K562 (cell line): ENCODE measurements around the gene LDB1. TPM values are rescaled to one million over a fixed set of nuclear protein-coding genes. Genes with fewer than 3 reads are reported as not detected.

Source experiments
- ARNT ChIP-seq, 2 experiments: fragments of 450-650 bp; IDR thresholded peaks; 2 replicates each; pipeline ENCODE4 v1.6.1; 2016; ENCODE audit warnings: mild to moderate bottlenecking in 1 of 2
- CBX3 ChIP-seq, 2 experiments: IDR thresholded peaks; 1 replicate in 1 of 2; 2 replicates in 1 of 2; pipeline ENCODE4 v1.6.1; 2012; ENCODE audit warnings: inconsistent platforms in 2 of 2, low read length in 2 of 2, borderline replicate concordance in 1 of 2, control low read depth in 1 of 2
- CXXC5 ChIP-seq: fragments of 250-450 bp; sonication (Bioruptor Pico); IDR thresholded peaks from 2 replicates; pipeline ENCODE4 v1.8.0; 2022; ENCODE audit warnings: inconsistent platforms, mild to moderate bottlenecking, moderate library complexity
- MAFF ChIP-seq: IDR thresholded peaks from 2 replicates; pipeline ENCODE4 v1.6.1; 2012; ENCODE audit warnings: low read length, improper control_type of control experiment
- MEF2A ChIP-seq: IDR thresholded peaks from 2 replicates; pipeline ENCODE4 v1.6.1; 2011; ENCODE audit warnings: low read depth, mild to moderate bottlenecking, low read length, moderate library complexity; ENCODE audit not compliant: control insufficient read depth
- POLR2AphosphoS5 ChIP-seq: IDR thresholded peaks from 2 replicates; pipeline ENCODE4 v1.6.1; 2011; ENCODE audit warnings: mild to moderate bottlenecking, low read depth, low read length, moderate library complexity; ENCODE audit not compliant: control insufficient read depth, insufficient read depth
- RFX1 ChIP-seq: fragments of 450-650 bp; IDR thresholded peaks from 2 replicates; pipeline ENCODE4 v1.6.1; 2016; ENCODE audit warnings: mild to moderate bottlenecking, moderate library complexity
- SMARCB1 ChIP-seq: IDR thresholded peaks from 2 replicates; pipeline ENCODE4 v1.6.1; 2011; ENCODE audit warnings: improper control_type of control experiment, low read depth; ENCODE audit not compliant: insufficient read length
- polyA plus RNA-seq, 8 experiments: library from polyadenylated mRNA; depleted of rRNA in 4 of 8; stranded (reverse) in 5 of 8; unstranded in 3 of 8; fragments of >200 nt; fragmentation: Nextera tagmentation in 2 of 8; fragmentation: Illumina TruSeq in 1 of 8; extraction: Ambion mirVana in 2 of 8; extraction: Trizol in 1 of 8; gene quantifications; 2 replicates each; pipeline versions ENCODE4 v1.2.1 to v1.2.3, GENCODE V29; 2011 to 2014; ENCODE audit warnings: inconsistent platforms in 1 of 8, missing spikeins in 1 of 8
- total RNA-seq, 7 experiments: library from RNA; depleted of rRNA in 6 of 7; stranded (reverse); fragments of >200 nt in 6 of 7; fragmentation: Illumina TruSeq in 2 of 7; extraction: Trizol in 2 of 7; gene quantifications; 2 replicates each; pipeline versions ENCODE4 v1.2.1 to v1.2.3, GENCODE V29; 2011 to 2021; ENCODE audit warnings: low replicate concordance in 1 of 7
- TF ChIP-seq, protein P1 (sequence below): sonication (generic); formaldehyde crosslinking; IDR thresholded peaks from 2 replicates; pipeline ENCODE4 v1.8.0; 2022; ENCODE audit warnings: missing genetic modification reagents, mild to moderate bottlenecking, moderate library complexity, borderline replicate concordance
- TF ChIP-seq, protein P2 (sequence below): sonication (generic); formaldehyde crosslinking; IDR thresholded peaks from 2 replicates; pipeline ENCODE4 v1.8.1; 2023; ENCODE audit warnings: mild to moderate bottlenecking, missing genetic modification reagents
- TF ChIP-seq, protein P3 (sequence below), 3 experiments: fragments of 200-800 bp in 1 of 3; sonication (Bioruptor generic) in 1 of 3; sonication (generic) in 1 of 3; formaldehyde crosslinking in 1 of 3; IDR thresholded peaks; 2 replicates each; pipeline versions ENCODE4 v1.6.1 to v1.8.0; 2016 to 2022; ENCODE audit warnings: mild to moderate bottlenecking in 2 of 3, missing compliant biosample characterization in 2 of 3, missing genetic modification characterization in 2 of 3, missing genetic modification reagents in 1 of 3
- TF ChIP-seq, protein P4 (sequence below), 2 experiments: fragments of 450-650 bp in 1 of 2; sonication (generic) in 1 of 2; formaldehyde crosslinking in 1 of 2; IDR thresholded peaks; 2 replicates each; pipeline versions ENCODE4 v1.7.1 to v1.9.0; 2016 to 2022; ENCODE audit warnings: inconsistent platforms in 1 of 2, mild to moderate bottlenecking in 1 of 2, missing genetic modification reagents in 1 of 2

Gene LDB1
- total and polyA plus RNA-seq, 9 of the 15 experiments (the other 6 are each of a cell fraction or from before 2014, with no cell fraction given), result 1.9 to 137 (median 105) TPM

DNA sequence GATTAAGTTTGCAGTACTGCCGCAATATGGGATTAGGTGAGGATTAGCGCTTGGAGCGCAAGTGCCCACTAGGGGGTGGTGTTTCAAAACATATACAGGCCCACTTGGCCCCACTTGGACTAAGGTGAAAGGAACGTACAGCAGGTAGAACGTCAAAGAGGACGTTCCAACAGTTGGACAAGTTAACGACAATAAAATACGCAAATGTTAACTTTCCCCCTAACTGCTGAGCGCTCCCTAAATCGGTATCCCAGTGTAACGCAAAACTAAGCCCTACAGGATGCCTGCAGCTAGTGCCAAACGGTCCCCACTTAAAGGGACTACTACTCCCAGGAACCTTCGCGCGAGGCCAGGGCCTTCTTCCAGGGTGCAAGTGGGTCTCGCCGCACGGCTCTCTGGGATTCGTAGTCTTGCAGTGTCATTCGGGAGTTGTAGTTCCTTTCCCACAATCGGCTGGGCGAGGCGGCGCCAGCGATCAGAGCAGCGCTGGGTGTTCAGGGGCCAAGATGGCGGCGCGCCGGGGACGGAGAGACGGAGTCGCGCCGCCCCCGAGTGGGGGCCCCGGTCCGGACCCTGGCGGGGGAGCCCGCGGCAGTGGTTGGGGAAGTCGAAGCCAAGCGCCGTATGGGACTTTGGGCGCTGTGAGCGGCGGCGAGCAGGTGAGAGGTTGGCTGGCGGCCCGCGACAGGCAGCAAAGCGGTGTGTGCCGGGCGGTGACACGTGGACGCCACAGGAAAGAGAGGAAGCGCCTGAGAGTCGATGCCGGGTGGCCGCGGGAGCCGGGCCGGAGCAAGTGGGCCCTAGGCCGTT, 12.6 kb upstream of the LDB1 start, which contains the start of gene PPRC1 (continued):
- peak; percentile 44; the same call in 1 of the 2 replicates for TF ChIP-seq CXXC5 (CRISPR knock-in tag)
- no peak for TF ChIP-seq MEF2A
- 0 out of 2 replicates have a peak, but pooled peaks have one; percentile 46 for TF ChIP-seq POLR2AphosphoS5
- TF ChIP-seq, protein P1, sequence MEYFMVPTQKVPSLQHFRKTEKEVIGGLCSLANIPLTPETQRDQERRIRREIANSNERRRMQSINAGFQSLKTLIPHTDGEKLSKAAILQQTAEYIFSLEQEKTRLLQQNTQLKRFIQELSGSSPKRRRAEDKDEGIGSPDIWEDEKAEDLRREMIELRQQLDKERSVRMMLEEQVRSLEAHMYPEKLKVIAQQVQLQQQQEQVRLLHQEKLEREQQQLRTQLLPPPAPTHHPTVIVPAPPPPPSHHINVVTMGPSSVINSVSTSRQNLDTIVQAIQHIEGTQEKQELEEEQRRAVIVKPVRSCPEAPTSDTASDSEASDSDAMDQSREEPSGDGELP (CRISPR knock-in tag), result peak; percentile 85
- TF ChIP-seq, protein P2, sequence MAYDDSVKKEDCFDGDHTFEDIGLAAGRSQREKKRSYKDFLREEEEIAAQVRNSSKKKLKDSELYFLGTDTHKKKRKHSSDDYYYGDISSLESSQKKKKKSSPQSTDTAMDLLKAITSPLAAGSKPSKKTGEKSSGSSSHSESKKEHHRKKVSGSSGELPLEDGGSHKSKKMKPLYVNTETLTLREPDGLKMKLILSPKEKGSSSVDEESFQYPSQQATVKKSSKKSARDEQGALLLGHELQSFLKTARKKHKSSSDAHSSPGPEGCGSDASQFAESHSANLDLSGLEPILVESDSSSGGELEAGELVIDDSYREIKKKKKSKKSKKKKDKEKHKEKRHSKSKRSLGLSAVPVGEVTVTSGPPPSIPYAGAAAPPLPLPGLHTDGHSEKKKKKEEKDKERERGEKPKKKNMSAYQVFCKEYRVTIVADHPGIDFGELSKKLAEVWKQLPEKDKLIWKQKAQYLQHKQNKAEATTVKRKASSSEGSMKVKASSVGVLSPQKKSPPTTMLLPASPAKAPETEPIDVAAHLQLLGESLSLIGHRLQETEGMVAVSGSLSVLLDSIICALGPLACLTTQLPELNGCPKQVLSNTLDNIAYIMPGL (CRISPR knock-in tag), result 0 out of 2 replicates have a peak, but pooled peaks have one; percentile 68
- peak in 1 of 2 experiments; percentile 16; a peak in 1 of 3 replicates for TF ChIP-seq CBX3 (IDR thresholded peaks at IDR 0.05; ENCODE audit: borderline replicate concordance in 1 of 2, low read length in 2 of 2)
- TF ChIP-seq, protein P3, sequence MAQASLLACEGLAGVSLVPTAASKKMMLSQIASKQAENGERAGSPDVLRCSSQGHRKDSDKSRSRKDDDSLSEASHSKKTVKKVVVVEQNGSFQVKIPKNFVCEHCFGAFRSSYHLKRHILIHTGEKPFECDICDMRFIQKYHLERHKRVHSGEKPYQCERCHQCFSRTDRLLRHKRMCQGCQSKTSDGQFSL (CRISPR knock-in tag; IDR thresholded peaks at IDR 0.05), result no peak
- TF ChIP-seq, protein P3 (tag; IDR thresholded peaks at IDR 0.05), result no peak
- TF ChIP-seq SMARCB1, result no peak
- peak in 1 of 2 experiments; percentile 73; a peak in 1 of 4 replicates for TF ChIP-seq ARNT (IDR thresholded peaks at IDR 0.05)
- no peak for TF ChIP-seq RFX1
- TF ChIP-seq, protein P4, sequence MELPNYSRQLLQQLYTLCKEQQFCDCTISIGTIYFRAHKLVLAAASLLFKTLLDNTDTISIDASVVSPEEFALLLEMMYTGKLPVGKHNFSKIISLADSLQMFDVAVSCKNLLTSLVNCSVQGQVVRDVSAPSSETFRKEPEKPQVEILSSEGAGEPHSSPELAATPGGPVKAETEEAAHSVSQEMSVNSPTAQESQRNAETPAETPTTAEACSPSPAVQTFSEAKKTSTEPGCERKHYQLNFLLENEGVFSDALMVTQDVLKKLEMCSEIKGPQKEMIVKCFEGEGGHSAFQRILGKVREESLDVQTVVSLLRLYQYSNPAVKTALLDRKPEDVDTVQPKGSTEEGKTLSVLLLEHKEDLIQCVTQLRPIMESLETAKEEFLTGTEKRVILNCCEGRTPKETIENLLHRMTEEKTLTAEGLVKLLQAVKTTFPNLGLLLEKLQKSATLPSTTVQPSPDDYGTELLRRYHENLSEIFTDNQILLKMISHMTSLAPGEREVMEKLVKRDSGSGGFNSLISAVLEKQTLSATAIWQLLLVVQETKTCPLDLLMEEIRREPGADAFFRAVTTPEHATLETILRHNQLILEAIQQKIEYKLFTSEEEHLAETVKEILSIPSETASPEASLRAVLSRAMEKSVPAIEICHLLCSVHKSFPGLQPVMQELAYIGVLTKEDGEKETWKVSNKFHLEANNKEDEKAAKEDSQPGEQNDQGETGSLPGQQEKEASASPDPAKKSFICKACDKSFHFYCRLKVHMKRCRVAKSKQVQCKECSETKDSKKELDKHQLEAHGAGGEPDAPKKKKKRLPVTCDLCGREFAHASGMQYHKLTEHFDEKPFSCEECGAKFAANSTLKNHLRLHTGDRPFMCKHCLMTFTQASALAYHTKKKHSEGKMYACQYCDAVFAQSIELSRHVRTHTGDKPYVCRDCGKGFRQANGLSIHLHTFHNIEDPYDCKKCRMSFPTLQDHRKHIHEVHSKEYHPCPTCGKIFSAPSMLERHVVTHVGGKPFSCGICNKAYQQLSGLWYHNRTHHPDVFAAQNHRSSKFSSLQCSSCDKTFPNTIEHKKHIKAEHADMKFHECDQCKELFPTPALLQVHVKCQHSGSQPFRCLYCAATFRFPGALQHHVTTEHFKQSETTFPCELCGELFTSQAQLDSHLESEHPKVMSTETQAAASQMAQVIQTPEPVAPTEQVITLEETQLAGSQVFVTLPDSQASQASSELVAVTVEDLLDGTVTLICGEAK (IDR thresholded peaks at IDR 0.05), result peak; percentile 69
- TF ChIP-seq, protein P4 (CRISPR knock-in tag; IDR thresholded peaks at IDR 0.05), result no peak
- TF ChIP-seq MAFF, result 0 out of 2 replicates have a peak, but pooled peaks have one; percentile 8
